Ureter (tissue), 1 donor: ENCODE measurements around the gene COMT. TPM values are rescaled to one million over a fixed set of nuclear protein-coding genes. Genes with fewer than 3 reads are reported as not detected.
A peak's percentile ranks its signal among the peaks of the same experiment; 100 is the strongest.

Source experiments
- DNase-seq: peaks from one replicate; pipeline ENCODE4 v3.0.0-alpha.2; 2020; ENCODE audit warnings: low spot score
- total RNA-seq: library from RNA; stranded (reverse); gene quantifications from one replicate; pipeline ENCODE4 v1.2.4, GENCODE V29; 2023
- donor health status: DM: yes; HTN: yes; CAD: no.

The COMT gene
- total RNA-seq, 1 donor from 2014 or later: 202 TPM

GRCh38 chr22:19969141-19969928 lies 27.8 kb downstream of the COMT start:
- no peak for DNase-seq

DNA sequence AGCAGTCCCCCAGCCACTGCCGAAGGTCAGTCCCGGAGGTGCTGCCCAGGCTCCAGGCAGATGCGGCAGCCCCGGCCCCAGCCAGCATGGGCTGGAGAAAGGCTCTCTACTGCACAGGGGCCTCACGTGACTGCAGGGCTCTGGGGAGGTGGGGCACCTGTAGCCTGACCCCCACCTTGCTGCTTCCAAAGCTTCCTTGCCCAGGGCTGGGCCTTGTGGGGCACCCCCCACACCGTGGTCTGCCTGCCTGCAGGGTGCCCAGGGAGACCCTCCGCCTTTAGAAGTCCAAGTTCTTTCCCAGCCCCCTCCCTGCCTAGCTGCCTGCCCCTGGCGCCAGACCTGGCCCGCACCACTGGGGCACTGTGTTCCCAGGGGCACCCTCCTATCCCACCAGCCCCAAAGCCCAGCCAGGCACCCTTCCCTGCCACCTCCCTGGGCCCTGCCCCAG lies 28.5 kb downstream of the COMT start:
- no peak for DNase-seq

DNA sequence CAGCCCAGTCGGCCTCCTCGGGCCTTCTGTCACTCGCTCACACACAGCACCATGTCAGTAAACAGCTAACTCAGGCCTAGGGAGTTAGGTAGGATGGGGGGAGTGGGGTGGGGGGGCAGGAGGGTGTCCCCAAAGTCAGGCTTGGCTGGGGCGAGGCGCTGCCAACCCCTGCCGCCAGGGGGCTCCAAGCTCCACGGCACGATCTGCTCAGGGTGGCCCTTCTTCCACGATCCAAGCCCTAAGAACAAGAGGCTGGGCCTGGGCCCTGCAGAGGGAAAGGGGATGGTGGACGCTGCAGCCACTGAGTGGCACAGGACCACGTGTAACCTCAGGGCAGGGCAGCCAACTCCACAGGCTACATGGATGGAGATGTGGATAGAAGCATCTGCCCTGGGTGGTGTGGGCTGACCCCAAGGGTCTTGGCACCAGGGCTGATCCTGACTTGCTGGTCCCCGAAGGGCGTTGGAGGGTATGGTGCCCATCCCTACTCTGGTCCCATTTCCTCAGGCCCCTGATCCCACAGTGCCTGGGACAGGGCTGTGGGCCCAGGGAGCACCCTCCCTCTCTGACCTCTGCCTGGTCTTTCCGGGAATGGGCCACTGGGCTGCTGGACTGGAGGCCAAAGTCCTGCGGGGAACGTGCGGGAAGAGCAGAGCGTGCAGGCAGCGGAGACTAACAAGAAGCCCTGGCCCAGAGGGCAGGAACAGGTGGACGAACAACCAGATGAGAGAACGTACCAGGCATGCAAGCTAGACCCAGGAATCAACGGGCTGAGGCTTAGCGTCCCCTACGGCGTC lies 29.1 kb downstream of the COMT start:
- peak; percentile 78 for DNase-seq

- DNase-seq: no peak
Measured at GRCh38 chr22:19971276-19972124, 29.9 kb downstream of the COMT start.

DNA sequence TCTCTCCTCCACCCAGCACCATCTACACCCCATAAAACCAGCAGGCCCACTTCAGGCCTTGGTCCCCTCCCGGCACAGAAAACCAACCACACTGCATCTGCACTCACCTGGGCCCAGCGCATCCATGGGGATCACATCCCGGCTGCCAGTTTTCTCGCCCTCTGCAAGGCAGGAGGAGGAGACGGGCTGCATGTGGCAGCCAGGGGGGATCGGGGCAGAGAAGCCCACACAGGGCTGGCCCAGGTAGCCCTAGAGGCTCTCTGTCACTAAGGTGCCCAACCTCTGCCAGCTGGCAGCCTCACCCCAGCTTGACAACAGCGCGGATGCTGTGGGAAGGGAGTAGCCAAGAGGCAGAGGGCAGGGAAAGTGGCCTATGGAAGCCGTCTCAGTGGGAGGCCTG lies 30.7 kb downstream of the COMT start:
- DNase-seq: no peak

- DNase-seq: no peak
Measured at GRCh38 chr22:19972652-19973550, 31.3 kb downstream of the COMT start.

DNA sequence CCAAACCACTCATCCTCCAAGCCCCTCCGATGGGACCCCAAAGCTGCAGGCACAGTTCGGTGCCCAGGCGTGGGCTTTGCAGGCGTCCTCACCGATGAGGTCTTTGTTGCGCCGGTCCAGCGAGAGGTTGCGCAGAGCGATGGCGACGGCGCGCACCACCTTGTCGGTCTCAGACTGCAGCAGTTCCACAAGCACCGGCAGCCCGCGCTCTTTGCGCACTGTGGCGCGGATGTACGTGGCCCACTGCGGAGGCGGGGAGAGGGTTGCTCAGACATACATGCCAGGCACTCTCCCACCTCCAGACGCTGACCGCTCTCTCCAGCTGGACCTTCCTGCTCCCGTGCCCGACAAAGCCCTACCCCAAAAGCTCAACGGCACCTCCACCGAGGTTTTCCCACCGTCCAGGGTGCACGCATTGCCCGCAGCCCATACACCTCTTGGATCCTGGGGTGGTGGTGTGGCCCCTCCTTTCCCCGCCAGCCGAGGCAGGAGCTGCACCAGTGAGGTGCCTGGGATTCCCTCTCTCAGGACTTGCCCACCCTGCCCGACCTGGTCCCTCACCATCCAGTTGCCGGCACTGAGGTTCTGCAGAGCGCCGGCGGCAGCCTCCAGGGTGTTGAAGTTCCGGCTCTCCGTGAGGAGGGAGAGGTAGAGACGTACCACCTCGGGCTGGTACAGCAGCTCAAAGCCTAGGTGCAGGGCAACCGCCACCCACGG lies 32.1 kb downstream of the COMT start:
- DNase-seq: no peak

DNA sequence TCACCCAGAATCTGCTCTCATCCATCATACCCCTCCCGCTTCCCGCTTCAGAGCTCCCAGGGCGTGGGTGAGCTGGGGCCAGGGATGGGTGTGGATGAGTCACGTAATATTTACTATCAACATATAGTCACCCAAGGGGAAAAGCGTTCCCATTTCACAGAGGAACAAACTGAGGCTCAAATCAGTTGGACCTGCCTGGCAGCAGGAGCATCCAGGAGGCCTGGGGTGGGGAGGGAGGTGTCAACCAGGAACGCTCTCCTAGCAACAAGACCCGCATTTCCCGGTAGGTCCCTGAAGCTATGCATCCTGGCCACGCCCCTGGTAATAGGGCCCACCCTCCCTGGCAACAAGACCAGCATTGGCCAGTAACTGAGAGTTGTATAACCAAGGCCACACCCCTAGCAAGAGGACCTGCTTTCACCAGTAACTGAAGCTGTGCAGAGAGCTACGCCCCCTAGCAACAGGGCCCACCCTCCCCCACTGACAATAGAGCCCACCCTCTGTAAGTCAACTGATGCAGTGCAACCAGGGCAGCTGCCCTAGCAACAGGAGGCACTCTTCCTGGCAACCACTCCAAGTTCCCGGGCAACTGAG lies 32.8 kb downstream of the COMT start:
- no peak for DNase-seq

DNA sequence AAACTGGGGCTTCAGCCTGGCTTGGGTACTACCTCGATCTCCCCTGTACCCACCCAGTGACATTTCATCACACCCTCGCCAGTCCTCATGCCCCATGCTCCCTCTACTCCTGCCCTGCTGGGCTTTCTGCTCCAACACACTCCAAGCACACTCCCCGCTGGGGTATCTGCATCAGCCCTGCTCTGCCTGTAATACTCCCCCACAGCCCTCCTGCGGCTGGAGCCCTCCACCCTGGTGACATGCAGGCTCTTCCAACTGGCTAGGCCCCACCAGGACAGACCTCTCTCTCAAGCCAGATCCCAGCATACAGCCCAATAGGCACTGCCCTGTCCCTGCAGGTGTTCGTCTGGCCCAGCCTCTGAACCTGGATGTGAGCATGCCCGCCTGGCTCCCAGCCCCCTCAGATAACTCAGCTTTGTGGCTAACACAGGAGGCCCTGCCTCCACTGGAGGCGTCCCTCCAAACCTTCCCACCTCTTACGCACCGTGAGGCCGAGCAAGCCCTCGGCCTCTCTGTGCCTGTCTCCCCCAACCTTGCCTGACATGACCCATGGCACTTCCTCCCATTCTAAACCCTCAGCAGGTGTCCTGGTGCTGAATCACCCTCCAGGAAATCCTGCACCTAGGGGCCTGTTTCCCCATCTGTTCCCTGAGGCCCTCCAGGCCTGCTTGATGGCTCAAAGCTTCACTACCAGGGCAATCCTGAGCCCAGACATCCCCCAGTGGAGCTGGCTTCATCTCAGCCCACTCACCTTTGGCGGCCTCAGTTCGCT lies 33.5 kb downstream of the COMT start:
- no peak for DNase-seq

- no peak for DNase-seq
Measured at GRCh38 chr22:19975707-19976035, 34.1 kb downstream of the COMT start.

DNA sequence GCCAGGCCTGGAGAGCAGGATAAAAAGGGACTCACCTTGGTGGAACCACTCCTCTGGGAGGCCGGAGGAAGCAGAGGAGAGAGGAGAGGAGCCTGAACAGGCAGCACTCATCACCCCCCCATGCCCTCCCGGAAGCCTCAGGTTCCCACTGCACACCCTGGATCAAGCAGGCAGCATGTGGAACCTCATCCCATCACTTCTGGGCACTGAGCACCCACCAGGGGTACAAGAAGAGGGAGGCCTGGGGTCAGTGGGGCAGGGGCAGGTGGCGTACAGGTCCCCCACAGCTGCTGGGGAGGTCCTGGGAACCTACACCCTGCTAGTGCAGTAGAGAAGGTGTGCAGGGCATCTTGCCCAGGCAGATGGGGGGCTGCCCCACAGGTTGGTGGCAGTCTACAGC lies 35.1 kb downstream of the COMT start:
- DNase-seq: no peak

DNA sequence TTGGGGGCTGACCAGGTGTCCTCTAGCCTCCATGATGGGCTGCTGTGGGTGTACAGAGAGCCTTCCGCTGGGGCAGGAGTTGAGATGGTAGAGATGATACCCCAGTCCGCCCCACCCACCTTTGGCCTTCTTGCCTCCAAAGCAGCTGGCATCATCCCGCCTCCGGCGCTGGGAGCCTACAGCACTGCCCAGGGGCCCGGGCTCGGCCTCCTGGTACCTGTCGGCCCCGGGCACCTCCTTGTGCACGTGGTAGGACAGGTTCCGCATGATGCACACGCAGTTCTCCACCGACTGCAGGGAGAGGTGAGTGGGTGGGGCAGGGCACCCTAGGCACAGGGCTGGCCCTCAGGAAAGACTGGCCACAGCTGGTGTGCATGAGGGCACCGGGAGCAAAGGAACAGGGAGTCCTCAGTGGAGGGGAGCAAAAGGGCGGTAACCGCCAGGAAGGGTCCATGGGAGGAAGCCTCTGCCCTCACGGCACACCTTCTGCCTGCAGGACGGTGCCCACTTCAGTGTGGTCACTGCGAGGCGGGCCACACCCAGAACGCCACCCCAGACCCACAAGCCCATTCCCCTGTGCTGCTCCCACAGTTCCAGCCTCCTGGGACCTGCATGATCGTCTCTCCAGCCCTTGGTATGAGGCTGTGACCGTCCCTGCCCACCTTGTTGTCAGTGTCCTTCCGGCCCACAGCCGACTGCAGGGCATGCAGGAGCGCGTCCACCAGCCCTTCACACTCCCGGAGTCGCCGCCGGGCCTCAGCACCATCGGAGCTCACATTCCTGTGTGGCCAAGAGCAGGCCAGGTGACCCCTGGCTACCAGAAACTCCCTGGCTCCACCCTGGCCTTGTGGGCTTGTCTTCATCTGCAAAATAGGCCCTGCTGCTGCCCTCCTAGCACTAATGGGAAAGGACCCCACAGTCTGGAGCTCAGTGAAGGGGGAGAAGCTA lies 36.0 kb downstream of the COMT start:
- DNase-seq: no peak

GRCh38 chr22:19978748-19979147 lies 37.2 kb downstream of the COMT start:
- DNase-seq: no peak

- no peak for DNase-seq
Measured at GRCh38 chr22:19979712-19980493, 38.3 kb downstream of the COMT start.

DNA sequence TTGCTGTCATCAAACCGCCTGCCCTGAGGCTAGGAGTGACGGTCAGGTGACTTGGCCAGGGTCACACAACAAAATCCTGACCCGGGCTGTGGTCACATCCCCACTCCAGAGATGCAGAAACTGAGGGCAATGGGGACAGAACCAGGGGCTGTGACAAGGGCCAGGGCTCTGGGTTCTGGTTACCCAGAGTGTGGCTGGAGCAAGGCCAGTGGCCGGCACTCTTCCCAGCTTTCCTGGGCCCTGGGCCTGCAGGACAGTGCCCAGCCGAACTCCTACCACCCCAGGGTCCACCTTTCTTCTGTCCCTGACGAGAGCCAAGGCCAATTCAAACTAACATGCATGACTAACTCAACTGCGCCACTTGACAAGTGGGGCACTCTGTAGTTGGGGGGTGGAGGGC lies 39.2 kb downstream of the COMT start:
- DNase-seq: no peak

- no peak for DNase-seq
Measured at GRCh38 chr22:19981171-19981960, 39.8 kb downstream of the COMT start.
